GM18511 (cell line): ENCODE data around the gene MAPK8IP1.

Experiments
- ATAC-seq: cut with Tn5 transposase; IDR thresholded peaks from one replicate; pipeline ENCODE4 v1.9.1; 2021; ENCODE audit warnings: mild to moderate bottlenecking, moderate library complexity; ENCODE audit not compliant: unreplicated experiment

The MAPK8IP1 gene

GRCh38 chr11:45924036-45924915 lies 38.8 kb downstream of the MAPK8IP1 start:
- no peak for ATAC-seq

- no peak for ATAC-seq
These were observed 39.5 kb downstream of the MAPK8IP1 start for GRCh38 chr11:45924927-45925326.

- ATAC-seq, result no peak
These were observed 40.1 kb downstream of the MAPK8IP1 start for GRCh38 chr11:45925550-45925949.

- ATAC-seq, result no peak
These were observed 40.5 kb downstream of the MAPK8IP1 start for GRCh38 chr11:45926001-45926401.

GRCh38 chr11:45926536-45927331 lies 41.3 kb downstream of the MAPK8IP1 start:
- no peak for ATAC-seq

GRCh38 chr11:45927332-45927683 lies 41.9 kb downstream of the MAPK8IP1 start:
- no peak for ATAC-seq

- no peak for ATAC-seq
These were observed 42.4 kb downstream of the MAPK8IP1 start for GRCh38 chr11:45927684-45928413.

GRCh38 chr11:45928535-45929215 lies 43.2 kb downstream of the MAPK8IP1 start:
- no peak for ATAC-seq

GRCh38 chr11:45929486-45930030 lies 44.1 kb downstream of the MAPK8IP1 start:
- peak; percentile 24 for ATAC-seq

- peak; percentile 92 for ATAC-seq
These were observed 44.8 kb downstream of the MAPK8IP1 start for GRCh38 chr11:45930031-45930794.

- no peak for ATAC-seq
These were observed 45.6 kb downstream of the MAPK8IP1 start for GRCh38 chr11:45930951-45931570.

- no peak for ATAC-seq
These were observed 46.3 kb downstream of the MAPK8IP1 start for GRCh38 chr11:45931739-45932138.

GRCh38 chr11:45932217-45932616 lies 46.8 kb downstream of the MAPK8IP1 start:
- ATAC-seq, result no peak

- ATAC-seq, result no peak
These were observed 47.8 kb downstream of the MAPK8IP1 start for GRCh38 chr11:45933131-45933831.

- no peak for ATAC-seq
These were observed 48.6 kb downstream of the MAPK8IP1 start for GRCh38 chr11:45933846-45934579.

- no peak for ATAC-seq
These were observed 49.3 kb downstream of the MAPK8IP1 start for GRCh38 chr11:45934580-45935318.

- ATAC-seq, result no peak
These were observed 50.1 kb downstream of the MAPK8IP1 start for GRCh38 chr11:45935349-45936064.
